Neural progenitor cell (in vitro differentiated cells): ENCODE data around the gene GRIP1. TPM values are rescaled to one million over a fixed set of nuclear protein-coding genes. Genes with fewer than 3 reads are reported as not detected.

Experiments used
- DNase-seq: peaks from one replicate; pipeline ENCODE4 v3.0.0-alpha.2; 2016; ENCODE audit warnings: low spot score
- H2AFZ ChIP-seq: fragments of 200-600 bp; sonication (generic); replicated peaks from 2 replicates; pipeline ENCODE4 v1.6.1; 2016; ENCODE audit warnings: antibody characterized with exemption
- H3F3A ChIP-seq: fragments of 200-600 bp; sonication (generic); 2 replicates; pipeline ENCODE4 v1.6.1; 2016; ENCODE audit warnings: antibody characterized with exemption, low read depth
- H3K27ac ChIP-seq: fragments of 200-600 bp; sonication (generic); 2 replicates; pipeline ENCODE4 v1.5.1; 2016; ENCODE audit warnings: mild to moderate bottlenecking
- H3K27me3 ChIP-seq: fragments of 200-600 bp; sonication (generic); 2 replicates; pipeline ENCODE4 v1.6.1; 2016; ENCODE audit warnings: mild to moderate bottlenecking, moderate library complexity
- H3K36me3 ChIP-seq: fragments of 200-600 bp; sonication (generic); 2 replicates; pipeline ENCODE4 v1.5.1; 2016
- H3K4me1 ChIP-seq: fragments of 200-600 bp; sonication (generic); 2 replicates; pipeline ENCODE4 v1.6.1; 2016; ENCODE audit warnings: mixed run types
- H3K4me2 ChIP-seq: fragments of 200-600 bp; sonication (generic); 2 replicates; pipeline ENCODE4 v1.6.1; 2016
- H3K4me3 ChIP-seq: fragments of 200-600 bp; sonication (generic); 2 replicates; pipeline ENCODE4 v1.5.1; 2016
- H3K79me2 ChIP-seq: fragments of 200-600 bp; sonication (generic); 2 replicates; pipeline ENCODE4 v1.6.1; 2016; ENCODE audit warnings: low read depth
- H3K9ac ChIP-seq: fragments of 200-600 bp; sonication (generic); 2 replicates; pipeline ENCODE4 v1.6.1; 2016
- H3K9me3 ChIP-seq: fragments of 200-600 bp; sonication (generic); 2 replicates; pipeline ENCODE4 v1.5.1; 2016; ENCODE audit warnings: low read depth
- H4K20me1 ChIP-seq: fragments of 200-600 bp; sonication (generic); 2 replicates; pipeline ENCODE4 v1.6.1; 2016; ENCODE audit warnings: low read depth
- H3K27ac Mint-ChIP-seq: 3 replicates; pipeline ENCODE4 v1.8.0; 2021; ENCODE audit warnings: mixed read lengths
- H3K27me3 Mint-ChIP-seq: 2 replicates; pipeline ENCODE4 v1.8.0; 2022; ENCODE audit warnings: low read depth, mild to moderate bottlenecking, inconsistent platforms, moderate library complexity, mixed read lengths; ENCODE audit not compliant: insufficient read depth
- H3K36me3 Mint-ChIP-seq: 3 replicates; pipeline ENCODE4 v1.8.0; 2021; ENCODE audit warnings: mixed read lengths
- H3K4me1 Mint-ChIP-seq: 3 replicates; pipeline ENCODE4 v1.8.0; 2021; ENCODE audit warnings: mixed read lengths
- H3K4me3 Mint-ChIP-seq: 3 replicates; pipeline ENCODE4 v1.8.0; 2021; ENCODE audit warnings: mild to moderate bottlenecking, moderate library complexity, mixed read lengths
- H3K9me3 Mint-ChIP-seq: 3 replicates; pipeline ENCODE4 v1.8.0; 2020; ENCODE audit warnings: mixed read lengths
- CTCF ChIP-seq: fragments of 200-600 bp; sonication (generic); IDR thresholded peaks from 2 replicates; pipeline ENCODE4 v1.5.1; 2017; ENCODE audit warnings: antibody characterized with exemption, mild to moderate bottlenecking
- EZH2 ChIP-seq: fragments of 200-600 bp; sonication (generic); IDR thresholded peaks from 2 replicates; pipeline ENCODE4 v1.6.1; 2017; ENCODE audit warnings: antibody characterized with exemption, mild to moderate bottlenecking, moderate library complexity
- EZH2phosphoT487 ChIP-seq: fragments of 200-600 bp; sonication (generic); IDR thresholded peaks from 2 replicates; pipeline ENCODE4 v1.6.1; 2017; ENCODE audit warnings: antibody characterized with exemption
- total RNA-seq: library from RNA; depleted of rRNA; stranded (reverse); fragments of >200 nt; gene quantifications from 2 replicates; pipeline ENCODE4 v1.2.3, GENCODE V29; 2015; ENCODE audit warnings: low replicate concordance

The GRIP1 gene
- total RNA-seq, 1 donor from 2014 or later = 38.2 TPM

GRCh38 chr12:66456612-66457011, 222.3 kb downstream of the GRIP1 start:
- peaks cover 7% of the 10 kb centered on the region for H3K4me1 ChIP-seq
- no peaks in the 10 kb centered on the region for H3F3A ChIP-seq
- Mint-ChIP-seq H3K9me3 (no peaks in the 10 kb centered on the region), H3K36me3 (peaks cover 6% of the 10 kb centered on the region), H3K27ac (no peak overlapping the region), H3K4me3 (no peak overlapping the region), H3K27me3 (no peaks in the 10 kb centered on the region), H3K4me1 (peaks cover 3% of the 10 kb centered on the region)
- H3K27me3 ChIP-seq = no peaks in the 10 kb centered on the region
- no peak overlapping the region for H3K4me3 ChIP-seq
- no peaks in the 10 kb centered on the region for H4K20me1 ChIP-seq
- H3K27ac ChIP-seq = no peak overlapping the region
- no peak overlapping the region for H3K9ac ChIP-seq
- no peaks in the 10 kb centered on the region for H3K9me3 ChIP-seq
- no peak overlapping the region for H3K4me2 ChIP-seq
- H3K79me2 ChIP-seq = no peaks in the 10 kb centered on the region
- TF ChIP-seq CTCF (no peak), EZH2 (no peak), EZH2phosphoT487 (no peak)
- H2AFZ ChIP-seq = no peak overlapping the region
- no peaks in the 10 kb centered on the region for H3K36me3 ChIP-seq
- DNase-seq = no peak

- Mint-ChIP-seq H3K4me1 (peaks cover 3% of the 10 kb centered on the region), H3K27me3 (no peaks in the 10 kb centered on the region), H3K27ac (no peak overlapping the region), H3K9me3 (no peaks in the 10 kb centered on the region), H3K36me3 (peaks cover 6% of the 10 kb centered on the region), H3K4me3 (no peak overlapping the region)
- no peak overlapping the region for H3K4me2 ChIP-seq
- H3K79me2 ChIP-seq = no peaks in the 10 kb centered on the region
- no peak overlapping the region for H3K27ac ChIP-seq
- H4K20me1 ChIP-seq = no peaks in the 10 kb centered on the region
- no peaks in the 10 kb centered on the region for H3F3A ChIP-seq
- H3K9me3 ChIP-seq = no peaks in the 10 kb centered on the region
- H3K36me3 ChIP-seq = no peaks in the 10 kb centered on the region
- no peak for DNase-seq
- no peak overlapping the region for H3K9ac ChIP-seq
- peaks cover 7% of the 10 kb centered on the region for H3K4me1 ChIP-seq
- no peaks in the 10 kb centered on the region for H3K27me3 ChIP-seq
- TF ChIP-seq EZH2 = no peak
- no peak for TF ChIP-seq CTCF
- TF ChIP-seq EZH2phosphoT487 = no peak
- H2AFZ ChIP-seq = no peak overlapping the region
- H3K4me3 ChIP-seq = no peak overlapping the region
Measured at GRCh38 chr12:66453844-66454243, 225.0 kb downstream of the GRIP1 start.

- Histone ChIP-seq H3K27me3 (no peaks in the 10 kb centered on the region), H3K4me2 (no peak overlapping the region), H3K36me3 (no peaks in the 10 kb centered on the region), H3K27ac (no peak overlapping the region), H3K4me1 (peaks cover 7% of the 10 kb centered on the region), H3F3A (no peaks in the 10 kb centered on the region), H3K9ac (no peak overlapping the region), H3K9me3 (no peaks in the 10 kb centered on the region), H4K20me1 (no peaks in the 10 kb centered on the region), H3K4me3 (no peak overlapping the region), H3K79me2 (no peaks in the 10 kb centered on the region), H2AFZ (no peak overlapping the region)
- TF ChIP-seq EZH2phosphoT487 = no peak
- TF ChIP-seq CTCF = no peak
- no peak for TF ChIP-seq EZH2
- Mint-ChIP-seq H3K4me1 (peaks cover 3% of the 10 kb centered on the region), H3K4me3 (no peak overlapping the region), H3K27me3 (no peaks in the 10 kb centered on the region), H3K36me3 (peaks cover 6% of the 10 kb centered on the region), H3K27ac (no peak overlapping the region), H3K9me3 (no peaks in the 10 kb centered on the region)
- DNase-seq = no peak
Measured at GRCh38 chr12:66453120-66453519, 225.8 kb downstream of the GRIP1 start.
